ENCODE measurements around the gene CREB3L4. TPM values are rescaled to one million over a fixed set of nuclear protein-coding genes. Genes with fewer than 3 reads are reported as not detected.

Gene CREB3L4
- total and polyA plus RNA-seq, 4 donors, result 4.4 to 10.3 (median 8.8) TPM

- TF ChIP-seq HNF4G (IDR thresholded peaks at IDR 0.05), result no peak
- TF ChIP-seq JUND (IDR thresholded peaks at IDR 0.05), result no peak
- TF ChIP-seq YY1 (IDR thresholded peaks at IDR 0.05), result no peak
- TF ChIP-seq REST (IDR thresholded peaks at IDR 0.05), result no peak
- Histone ChIP-seq H3K9me3 (ENCODE audit: control insufficient read depth in 4 of 4, low read length in 3 of 4) (no peaks in the 10 kb centered on the region), H3K9ac (ENCODE audit: low read depth in 1 of 2, low read length in 2 of 2) (peak overlapping the region; percentile 16 to 36), H3K36me3 (ENCODE audit: control insufficient read depth in 4 of 4, insufficient read depth in 3 of 4, low read depth in 1 of 4, low read length in 3 of 4) (peaks cover 0 to 3% (median under 1%) of the 10 kb centered on the region in 4 donors), H3K4me3 (ENCODE audit: low read depth in 1 of 3, low read length in 3 of 3) (peak overlapping the region; percentile 68 to 79 (median 72)), H3K4me1 (ENCODE audit: control insufficient read depth in 4 of 4, insufficient read depth in 4 of 4, low read length in 3 of 4) (peaks cover 13 to 32% (median 28%) of the 10 kb centered on the region in 4 donors), H3K27me3 (ENCODE audit: control insufficient read depth in 4 of 4, insufficient read depth in 4 of 4, low read length in 3 of 4) (no peaks in the 10 kb centered on the region), H3K27ac (ENCODE audit: low read depth in 1 of 2, low read length in 2 of 2) (peak overlapping the region; percentile 75 to 77)
- WGBS, result under 1% methylated on average over 76 of the region's 86 CpGs
- no peak for DNase-seq (ENCODE audit: low spot score)
Measured at GRCh38 chr1:153922076-153922971, 45.4 kb upstream of the CREB3L4 start.

GRCh38 chr1:153922972-153923925 lies 44.5 kb upstream of the CREB3L4 start, which contains the start of gene GATAD2B:
Gene GATAD2B (minus strand): TSS chr1:153922972. CDS start chr1:153828347, 94,625 bp downstream.
- Histone ChIP-seq H3K27ac (ENCODE audit: low read depth in 1 of 2, low read length in 2 of 2) (peak within 1 kb of the TSS; percentile 77 to 86), H3K4me3 (ENCODE audit: low read depth in 1 of 3, low read length in 3 of 3) (peak within 1 kb of the TSS; percentile 83 to 99 (median 98)), H3K9ac (ENCODE audit: low read depth in 1 of 2, low read length in 2 of 2) (peak within 1 kb of the TSS; percentile 80 to 97), H3K9me3 (ENCODE audit: control insufficient read depth in 4 of 4, low read length in 3 of 4) (no peaks in the 10 kb centered on the region), H3K27me3 (ENCODE audit: control insufficient read depth in 4 of 4, insufficient read depth in 4 of 4, low read length in 3 of 4) (no peaks in the 10 kb centered on the region), H3K36me3 (ENCODE audit: control insufficient read depth in 4 of 4, insufficient read depth in 3 of 4, low read depth in 1 of 4, low read length in 3 of 4) (peaks cover 0 to 3% (median under 1%) of the 10 kb centered on the region in 4 donors), H3K4me1 (ENCODE audit: control insufficient read depth in 4 of 4, insufficient read depth in 4 of 4, low read length in 3 of 4) (peaks cover 13 to 32% (median 28%) of the 10 kb centered on the region in 4 donors)
- peak; percentile 97 for DNase-seq (ENCODE audit: low spot score)
- under 1% methylated on average over 53 of the region's 53 CpGs for WGBS
- TF ChIP-seq FOXA2 (IDR thresholded peaks at IDR 0.05) (no peak), TAF1 (conservative IDR thresholded peaks at IDR 0.05) (peak; percentile 70), RXRA (IDR thresholded peaks at IDR 0.05) (peak; percentile 52 to 65), JUND (IDR thresholded peaks at IDR 0.05) (peak in 1 of 2 donors; percentile 14), MAX (IDR thresholded peaks at IDR 0.05) (peak; percentile 51), SP1 (IDR thresholded peaks at IDR 0.05) (peak; percentile 95), CTCF (IDR thresholded peaks at IDR 0.05; ENCODE audit: low read depth, low read length, missing input control) (no peak), HNF4G (IDR thresholded peaks at IDR 0.05) (no peak), HNF4A (conservative IDR thresholded peaks at IDR 0.05) (peak in 1 of 2 donors; percentile 44), YY1 (IDR thresholded peaks at IDR 0.05) (peak; percentile 93), REST (IDR thresholded peaks at IDR 0.05) (peak; percentile 67), RAD21 (IDR thresholded peaks at IDR 0.05) (peak; percentile 45 to 50), NR2F2 (IDR thresholded peaks at IDR 0.05) (peak; percentile 79), GABPA (IDR thresholded peaks at IDR 0.05 in 1 of 2, conservative IDR thresholded peaks at IDR 0.05 in 1 of 2) (peak; percentile 26 to 66), ATF3 (IDR thresholded peaks at IDR 0.05) (no peak), EGR1 (IDR thresholded peaks at IDR 0.05; ENCODE audit: low read depth in 2 of 2) (peak; percentile 88 to 89), FOXA1 (IDR thresholded peaks at IDR 0.05) (peak; percentile 4)
